22Rv1 (cell line): ENCODE data around the gene ANXA9.

ENCODE experiments used
- ZFX ChIP-seq: fragments of 450-650 bp; IDR thresholded peaks from 2 replicates; pipeline ENCODE4 v1.6.1; 2017; ENCODE audit warnings: antibody characterized with exemption, borderline replicate concordance
- TF ChIP-seq, protein P1 (sequence below): fragments of 450-650 bp; IDR thresholded peaks from 2 replicates; pipeline ENCODE4 v1.5.1; 2017; ENCODE audit warnings: mild to moderate bottlenecking

DNA sequence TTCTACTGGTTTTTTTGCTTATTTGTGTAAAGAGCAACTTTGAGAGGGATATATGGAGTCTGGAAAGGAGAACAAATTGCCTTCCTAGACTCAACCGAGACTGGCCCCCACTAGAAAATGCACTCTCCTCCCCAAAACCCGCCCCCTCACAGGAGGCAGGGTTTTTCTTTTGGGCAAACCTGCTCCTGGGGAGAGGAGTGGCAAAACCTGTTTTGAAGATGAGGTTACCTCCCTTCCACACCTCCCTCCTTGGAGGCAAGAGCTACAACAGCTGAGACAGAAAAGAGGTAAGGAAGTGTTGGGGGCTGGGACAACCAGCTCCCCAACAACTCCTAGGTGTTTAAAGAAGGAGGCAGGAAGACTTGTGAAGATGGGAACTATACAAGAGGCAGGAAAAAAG, 54.3 kb downstream of the ANXA9 start, which contains the start of gene BNIPL:
- TF ChIP-seq, protein P1, sequence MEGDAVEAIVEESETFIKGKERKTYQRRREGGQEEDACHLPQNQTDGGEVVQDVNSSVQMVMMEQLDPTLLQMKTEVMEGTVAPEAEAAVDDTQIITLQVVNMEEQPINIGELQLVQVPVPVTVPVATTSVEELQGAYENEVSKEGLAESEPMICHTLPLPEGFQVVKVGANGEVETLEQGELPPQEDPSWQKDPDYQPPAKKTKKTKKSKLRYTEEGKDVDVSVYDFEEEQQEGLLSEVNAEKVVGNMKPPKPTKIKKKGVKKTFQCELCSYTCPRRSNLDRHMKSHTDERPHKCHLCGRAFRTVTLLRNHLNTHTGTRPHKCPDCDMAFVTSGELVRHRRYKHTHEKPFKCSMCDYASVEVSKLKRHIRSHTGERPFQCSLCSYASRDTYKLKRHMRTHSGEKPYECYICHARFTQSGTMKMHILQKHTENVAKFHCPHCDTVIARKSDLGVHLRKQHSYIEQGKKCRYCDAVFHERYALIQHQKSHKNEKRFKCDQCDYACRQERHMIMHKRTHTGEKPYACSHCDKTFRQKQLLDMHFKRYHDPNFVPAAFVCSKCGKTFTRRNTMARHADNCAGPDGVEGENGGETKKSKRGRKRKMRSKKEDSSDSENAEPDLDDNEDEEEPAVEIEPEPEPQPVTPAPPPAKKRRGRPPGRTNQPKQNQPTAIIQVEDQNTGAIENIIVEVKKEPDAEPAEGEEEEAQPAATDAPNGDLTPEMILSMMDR: no peak
- no peak for TF ChIP-seq ZFX
